ENCODE measurements around the gene ZCCHC24.
A peak's percentile ranks its signal among the peaks of the same experiment; 100 is the strongest.

- no peak for TF ChIP-seq EGR1 (IDR thresholded peaks at IDR 0.05; ENCODE audit: low read depth in 2 of 2)
- TF ChIP-seq CTCF (IDR thresholded peaks at IDR 0.05; ENCODE audit: low read depth, low read length, missing input control), result peak; percentile 15
- TF ChIP-seq FOXA1 (IDR thresholded peaks at IDR 0.05), result no peak
- no peak for TF ChIP-seq JUND (IDR thresholded peaks at IDR 0.05)
- TF ChIP-seq FOXA2 (IDR thresholded peaks at IDR 0.05), result no peak
- TF ChIP-seq ZBTB33 (IDR thresholded peaks at IDR 0.05), result no peak
- no peak for TF ChIP-seq TAF1 (conservative IDR thresholded peaks at IDR 0.05)
- TF ChIP-seq YY1 (IDR thresholded peaks at IDR 0.05), result no peak
- peak in 1 of 2 donors; percentile 52 for TF ChIP-seq RAD21 (IDR thresholded peaks at IDR 0.05)
Measured at GRCh38 chr10:79425074-79425532, 20.3 kb downstream of the ZCCHC24 start.

All from liver (tissue), 3 donors.